ENCODE data around the gene CD24.
"Not testable (repeated sequence)": the region's sequence is repeated elsewhere in the genome, so short reads cannot be mapped to it uniquely, and the experiment has no call there.

The CD24 gene, protein sequence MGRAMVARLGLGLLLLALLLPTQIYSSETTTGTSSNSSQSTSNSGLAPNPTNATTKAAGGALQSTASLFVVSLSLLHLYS

DNA sequence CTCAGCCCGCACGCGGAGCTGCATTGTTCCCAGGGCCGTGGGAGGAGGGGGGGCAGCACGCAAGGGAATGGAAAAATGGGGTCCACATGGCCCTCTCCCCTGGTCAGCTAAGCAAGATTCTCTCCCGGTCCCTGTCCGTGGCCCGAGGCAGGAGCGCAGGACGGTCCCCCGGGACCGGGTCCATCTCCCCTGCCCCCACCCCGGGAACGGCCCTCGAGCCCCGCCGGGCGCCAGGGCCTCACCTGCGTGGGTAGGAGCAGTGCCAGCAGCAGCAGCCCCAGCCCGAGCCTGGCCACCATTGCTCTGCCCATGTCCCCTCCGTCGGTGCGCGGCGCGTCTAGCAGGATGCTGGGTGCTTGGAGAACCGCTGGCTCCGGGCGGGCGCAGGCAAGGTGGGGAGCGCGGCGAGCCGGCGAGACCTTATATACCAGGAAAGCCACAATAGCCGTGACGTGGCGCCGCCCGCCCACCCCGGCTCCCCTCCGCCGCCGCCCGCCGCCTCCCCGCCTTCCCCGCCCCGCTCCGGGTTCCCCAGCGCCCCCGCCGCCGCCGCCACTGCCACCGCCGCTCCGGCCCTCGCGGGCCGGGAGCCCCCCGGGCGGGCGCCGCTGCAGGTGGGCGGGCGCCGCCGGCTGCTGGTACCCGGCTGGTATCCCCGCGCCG lies at the start of gene CD24:
TSS of gene CD24 (minus strand) at position 394 of the 663 bp plus-strand sequence. CDS start at position 311, 83 bp downstream.
- H3K27ac ChIP-seq: peak within 1 kb of the TSS; percentile 2 to 88 (median 67)
- H3K4me3 ChIP-seq: peak within 1 kb of the TSS; percentile 41 to 62 (median 59)

DNA sequence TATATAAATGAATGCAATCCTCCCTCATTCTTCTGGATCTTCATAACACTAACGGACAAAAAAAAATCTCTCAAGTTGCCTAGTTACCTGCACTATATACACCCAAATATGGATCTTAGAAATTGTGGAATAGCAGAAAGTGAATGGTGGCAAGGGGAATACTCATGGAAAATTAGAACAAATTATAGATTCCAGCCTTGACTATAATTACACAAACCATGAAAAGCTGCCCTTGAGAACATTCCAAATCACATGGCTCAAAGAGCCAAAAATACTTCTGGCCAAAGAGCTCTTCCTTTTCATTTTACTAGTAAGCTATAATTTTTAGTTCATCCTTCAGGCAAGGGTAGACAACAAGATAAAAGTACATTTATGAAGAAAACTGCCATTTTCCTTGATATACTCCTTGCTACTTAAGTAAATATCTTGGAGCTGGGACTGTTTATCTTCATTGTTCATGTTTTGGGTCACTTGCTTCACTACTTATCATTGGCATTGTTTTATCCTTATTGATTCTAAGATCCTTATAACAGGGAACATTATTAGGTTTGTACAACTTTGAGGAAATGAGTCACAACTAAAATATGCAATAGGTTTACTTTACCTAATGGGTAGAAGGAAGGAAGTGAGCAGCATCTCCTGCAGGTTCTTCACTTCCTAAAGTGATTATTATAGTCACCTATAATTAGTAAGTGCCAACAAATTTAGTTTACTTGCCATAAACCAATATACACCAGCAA lies 47.1 kb upstream of the CD24 start:
- Histone ChIP-seq H3K27ac (no peak overlapping the region), H3K4me3 (no peak overlapping the region)

DNA sequence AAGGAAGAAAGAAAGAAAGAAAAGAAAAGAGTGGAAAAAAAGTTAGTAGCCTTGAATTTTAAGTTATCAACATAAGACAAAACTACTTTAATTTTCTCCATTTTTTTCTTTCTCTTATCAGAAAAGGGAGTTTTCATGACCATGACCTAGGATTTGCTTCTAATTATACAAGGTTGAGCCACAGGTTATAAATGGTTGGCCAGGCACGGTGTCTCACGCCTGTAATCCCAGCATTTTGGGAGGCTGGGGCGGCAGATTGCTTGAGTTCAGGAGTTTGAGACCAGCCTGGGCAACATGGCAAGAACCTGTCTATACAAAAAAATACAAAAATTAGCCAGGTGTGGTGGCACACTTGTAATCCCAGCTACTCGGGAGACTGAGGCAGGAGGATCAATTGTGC lies 45.7 kb upstream of the CD24 start:
- Histone ChIP-seq H3K27ac (no peak overlapping the region), H3K4me3 (no peak overlapping the region)

DNA sequence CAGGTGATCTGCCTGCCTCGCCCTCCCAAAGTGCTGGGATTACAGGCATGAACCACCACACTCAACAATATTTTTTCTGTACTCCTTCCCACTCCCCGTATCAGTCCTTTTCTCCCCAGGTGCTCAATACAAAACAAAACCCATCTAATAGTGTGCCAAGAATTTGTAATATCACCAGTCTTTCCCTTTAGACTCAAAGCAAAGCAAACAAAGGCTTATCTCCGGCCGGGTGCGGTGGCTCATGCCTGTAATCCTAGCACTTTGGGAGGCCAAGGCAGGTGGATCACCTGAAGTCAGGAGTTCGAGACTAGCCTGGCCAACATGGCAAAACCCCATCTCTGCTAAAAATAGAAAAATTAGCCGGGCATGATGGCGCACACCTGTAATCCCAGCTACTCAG lies 45.1 kb upstream of the CD24 start:
- H3K27ac ChIP-seq, H3K4me3 ChIP-seq: not testable (repeated sequence)

DNA sequence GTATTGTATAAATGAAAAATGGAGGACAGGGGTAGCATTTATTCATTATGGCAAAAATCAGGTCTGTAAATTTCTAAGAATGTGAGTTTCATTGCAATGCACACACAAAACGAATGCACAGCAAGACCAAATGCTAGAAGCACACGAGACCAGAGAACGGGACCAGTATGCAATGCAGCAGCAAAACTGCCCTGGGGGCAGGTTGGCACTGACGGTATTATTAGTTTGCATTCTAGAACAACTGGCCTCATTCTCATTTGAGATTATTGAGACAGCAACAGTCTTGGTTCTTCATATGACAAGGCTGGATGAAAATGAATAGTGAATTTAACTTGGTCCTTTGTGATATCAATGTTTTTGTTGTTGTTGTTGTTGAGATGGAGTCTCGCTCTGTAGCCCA lies 44.5 kb upstream of the CD24 start:
- H3K27ac ChIP-seq: no peak overlapping the region

DNA sequence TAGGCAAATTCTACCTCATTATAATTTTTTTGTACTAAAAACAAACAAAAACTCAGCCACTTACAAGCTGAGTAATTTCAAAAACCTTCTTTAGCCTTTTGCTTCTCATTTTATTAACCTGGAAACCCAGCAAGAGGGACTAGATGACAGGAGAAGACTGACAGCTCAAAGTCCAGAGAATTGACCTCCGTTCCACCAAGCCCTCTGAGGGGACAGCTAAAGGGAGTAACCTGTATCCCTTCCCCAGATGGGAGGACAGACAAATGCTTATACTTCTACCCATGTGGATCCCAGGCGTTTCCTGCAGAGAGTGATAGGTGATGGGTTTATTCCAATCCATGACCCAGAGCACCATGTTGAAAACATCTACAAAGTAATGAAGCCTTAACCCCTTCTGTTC lies 35.0 kb upstream of the CD24 start:
- Histone ChIP-seq H3K4me3 (no peak overlapping the region), H3K27ac (no peak overlapping the region)

More for the DNA sequence above, 44.5 kb upstream of the CD24 start:
- no peak overlapping the region for H3K4me3 ChIP-seq

DNA sequence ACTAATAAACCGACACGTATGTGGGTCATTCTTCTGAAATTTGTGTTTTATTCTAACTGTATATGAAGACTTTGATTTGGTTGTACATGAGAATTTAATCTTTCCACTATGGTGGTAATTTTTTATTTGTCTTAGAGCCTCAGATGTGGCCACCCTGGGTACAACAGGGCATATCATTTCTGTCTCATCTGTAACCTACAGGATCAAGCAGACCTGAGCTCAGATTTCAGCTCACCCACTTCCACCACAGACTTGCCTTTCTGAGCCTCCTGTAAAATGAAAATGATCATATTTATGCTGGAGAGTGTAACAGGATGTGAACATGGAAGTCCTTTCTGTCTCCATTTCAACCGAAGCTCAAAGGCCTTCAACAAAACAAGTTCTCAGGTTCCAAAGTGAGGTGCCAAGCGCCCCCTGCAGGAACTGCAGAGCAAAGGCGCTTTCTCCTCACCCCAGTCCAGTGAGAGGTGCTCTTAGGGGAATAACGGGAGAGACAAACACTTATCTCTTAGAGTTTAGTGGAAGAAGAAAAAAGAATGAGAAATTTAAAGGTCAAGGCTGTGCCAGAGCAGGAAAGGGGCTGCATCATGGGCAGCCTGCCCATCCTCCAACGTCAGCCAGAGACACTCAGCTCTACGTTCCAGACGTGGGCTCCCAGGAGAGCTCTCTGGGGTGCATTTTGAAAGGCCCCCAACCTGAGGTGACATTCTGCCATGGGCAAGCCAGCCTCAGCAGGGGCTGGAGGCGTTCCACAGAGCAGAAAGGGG lies 23.0 kb upstream of the CD24 start:
- Histone ChIP-seq H3K4me3 (no peak overlapping the region), H3K27ac (no peak overlapping the region)

DNA sequence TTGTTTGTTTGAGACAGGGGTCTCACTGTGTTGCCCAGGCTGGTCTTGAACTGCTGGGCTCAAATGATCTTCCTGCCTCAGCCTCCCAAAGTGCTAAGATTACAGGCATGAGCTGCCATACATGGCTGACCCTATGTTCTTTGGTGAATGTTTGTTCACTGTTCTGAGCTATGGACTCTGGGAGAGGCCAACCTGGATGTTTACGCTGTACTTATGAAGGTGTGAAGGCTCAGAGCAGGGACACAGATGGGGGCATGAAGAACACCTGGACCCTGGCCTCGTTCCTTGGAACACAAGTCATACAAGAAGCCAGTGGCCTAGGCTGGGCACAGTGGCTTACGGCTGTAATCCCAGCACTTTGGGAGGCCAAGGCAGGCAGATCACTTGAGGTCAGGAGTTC lies 21.1 kb upstream of the CD24 start:
- no peak overlapping the region for H3K4me3 ChIP-seq
- H3K27ac ChIP-seq: no peak overlapping the region

DNA sequence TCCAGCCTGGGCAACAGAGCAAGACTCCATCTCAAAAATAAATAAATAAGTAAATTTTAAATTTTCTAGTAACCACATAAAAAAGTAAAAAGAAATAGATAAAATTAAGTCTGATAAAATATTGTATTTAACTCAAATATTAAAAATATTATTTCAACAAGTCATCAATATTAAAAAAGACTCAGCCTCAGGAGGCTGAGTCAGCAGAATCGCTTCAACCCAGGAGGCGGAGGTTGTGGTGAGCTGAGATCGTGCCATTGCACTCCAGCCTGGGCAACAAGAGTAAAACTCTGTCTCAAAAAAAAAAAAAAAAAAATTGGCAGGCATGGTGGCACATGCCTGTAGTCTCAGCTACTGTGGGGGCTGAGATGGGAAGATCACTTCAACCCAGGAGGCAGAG lies 15.2 kb upstream of the CD24 start:
- not testable (repeated sequence) for H3K27ac ChIP-seq, H3K4me3 ChIP-seq

DNA sequence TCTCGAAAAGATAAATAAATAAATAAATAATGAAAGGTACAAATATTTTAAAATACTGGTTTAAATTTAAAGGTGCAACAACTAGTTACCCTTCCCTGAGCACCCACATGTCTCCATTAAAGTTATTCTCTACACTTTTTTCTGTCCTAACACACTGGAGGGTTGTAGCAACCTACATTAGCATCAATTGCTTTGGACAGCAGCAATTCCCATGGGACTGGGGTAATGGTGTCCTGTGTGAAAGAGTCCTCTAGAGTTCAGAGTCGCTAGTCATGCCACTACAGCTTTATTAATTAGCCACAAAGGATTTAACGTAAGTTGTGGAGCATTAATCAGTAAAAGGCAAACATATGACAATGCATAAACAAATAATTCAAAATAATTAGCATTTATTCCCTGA lies 14.1 kb upstream of the CD24 start:
- H3K4me3 ChIP-seq: no peak overlapping the region
- H3K27ac ChIP-seq: no peak overlapping the region

DNA sequence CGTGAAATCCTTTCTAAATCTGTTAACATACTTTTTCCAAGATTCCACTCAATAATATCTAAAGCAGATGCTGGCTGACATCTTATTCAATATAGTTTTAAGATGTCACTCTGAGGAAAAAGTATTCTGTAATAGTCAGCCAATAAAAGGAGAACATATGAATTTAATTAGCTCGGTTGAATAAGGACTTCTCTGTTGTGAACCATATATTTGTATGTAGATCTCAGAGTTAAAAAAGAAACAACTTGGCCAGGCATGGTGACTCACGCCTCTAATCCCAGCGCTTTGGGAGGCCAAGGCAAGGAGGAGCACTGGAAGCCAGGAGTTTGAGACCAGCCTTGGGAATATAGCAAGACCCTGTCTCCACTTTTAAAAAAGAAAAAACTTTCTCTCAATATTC lies 7.4 kb upstream of the CD24 start:
- Histone ChIP-seq H3K27ac (no peak overlapping the region), H3K4me3 (no peak overlapping the region)

DNA sequence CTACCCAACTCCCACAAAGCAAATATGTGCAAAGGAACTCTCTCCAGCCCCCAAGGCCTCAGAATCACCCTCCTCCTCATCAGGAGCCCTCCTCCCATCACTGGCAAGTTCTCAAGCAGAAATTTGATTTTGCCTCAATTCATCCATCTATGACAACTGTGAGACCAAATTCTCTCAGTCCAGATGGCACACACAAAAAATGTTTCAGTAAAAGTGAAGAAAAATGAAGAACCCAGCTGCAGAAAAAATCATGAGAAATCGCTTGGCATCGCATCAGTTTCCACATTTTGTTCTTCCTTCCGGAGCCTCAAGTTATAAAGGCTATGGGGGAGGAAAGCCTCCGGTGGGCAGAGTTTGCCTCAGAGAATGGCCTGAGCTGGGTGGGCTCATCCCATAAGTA lies 6.4 kb upstream of the CD24 start:
- Histone ChIP-seq H3K4me3 (no peak overlapping the region), H3K27ac (no peak overlapping the region)

DNA sequence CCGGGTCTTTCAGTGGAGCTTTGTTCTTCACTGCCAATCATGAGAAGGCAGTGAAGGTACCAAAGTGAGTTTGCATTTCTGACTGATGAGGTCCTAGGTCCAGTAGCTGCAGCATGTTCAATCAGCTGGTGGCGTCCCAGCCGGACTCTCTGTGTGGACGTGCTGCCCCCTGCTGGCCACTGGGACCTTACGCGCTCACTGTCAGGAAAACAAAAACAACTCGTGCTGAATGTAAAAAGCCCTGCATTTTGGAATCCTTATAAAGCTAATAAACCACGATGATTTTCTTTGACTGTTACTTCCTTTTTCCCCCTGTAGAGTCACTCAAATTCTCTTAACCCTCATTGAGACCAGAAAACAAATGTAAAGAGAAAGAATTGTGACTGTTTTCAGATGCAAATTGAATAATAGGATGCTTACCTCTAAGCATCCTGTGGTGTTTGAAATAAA lies 4.9 kb upstream of the CD24 start:
- H3K27ac ChIP-seq: no peak overlapping the region
- no peak overlapping the region for H3K4me3 ChIP-seq

DNA sequence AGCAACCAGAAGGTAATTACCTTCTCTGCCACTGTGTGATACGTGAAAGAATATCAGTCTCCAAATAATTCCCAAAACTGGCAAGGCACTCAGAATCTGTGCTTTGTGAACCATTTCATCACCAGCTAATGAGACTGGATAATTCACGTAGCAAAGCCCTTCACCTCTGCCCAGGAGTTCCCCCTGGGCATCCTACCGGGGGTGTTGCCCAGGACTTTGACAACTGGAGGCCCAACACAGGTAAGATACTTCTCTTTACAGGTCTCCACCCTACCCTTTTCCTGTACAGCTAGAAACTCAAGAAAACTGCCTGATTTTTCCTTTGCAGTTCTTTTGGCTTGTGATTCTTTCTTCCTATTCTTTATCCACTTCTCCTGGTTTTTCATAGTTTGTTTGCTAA lies 2.7 kb upstream of the CD24 start:
- Histone ChIP-seq H3K4me3 (no peak overlapping the region), H3K27ac (no peak overlapping the region)

DNA sequence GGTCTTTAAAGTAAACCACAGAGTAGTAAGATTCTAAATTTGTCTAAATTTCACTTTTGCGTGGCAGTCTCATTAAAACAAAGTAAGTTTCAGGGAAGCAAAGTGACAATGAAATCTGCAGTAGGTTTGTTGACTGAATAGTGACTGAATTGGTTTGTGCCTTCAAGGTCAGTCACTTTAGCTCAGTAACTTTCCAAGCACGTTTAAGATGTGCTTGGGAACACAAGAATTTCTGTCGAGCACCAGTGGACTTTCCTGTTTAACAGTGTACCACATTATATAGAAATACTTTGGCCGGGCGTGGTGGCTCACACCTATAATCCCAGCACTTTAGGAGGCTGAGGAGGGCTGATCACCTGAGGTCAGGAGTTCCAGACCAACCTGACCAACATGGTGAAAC lies 1.7 kb upstream of the CD24 start:
- no peak overlapping the region for H3K27ac ChIP-seq
- no peak overlapping the region for H3K4me3 ChIP-seq

DNA sequence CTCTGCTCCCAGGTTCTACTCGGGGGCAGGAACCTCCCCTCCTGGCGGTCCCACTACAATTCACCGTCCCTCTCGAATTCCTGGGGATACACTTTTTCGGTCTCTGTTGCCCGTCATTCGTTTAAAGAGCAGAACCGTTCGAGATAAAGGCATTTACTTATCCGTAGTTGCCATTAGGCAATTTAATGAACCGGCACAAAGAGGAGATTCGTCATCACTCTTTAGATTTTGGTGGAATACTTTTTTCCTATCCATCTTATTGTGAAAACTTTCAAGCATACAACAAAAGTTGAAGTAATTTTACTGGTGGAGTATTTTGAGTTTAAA lies 1.2 kb upstream of the CD24 start:
- H3K27ac ChIP-seq: peak overlapping the region in 12 of 21 experiments; percentile 8 to 88 (median 72)
- H3K4me3 ChIP-seq: peak overlapping the region in 6 of 7 experiments; percentile 46 to 62 (median 56)

DNA sequence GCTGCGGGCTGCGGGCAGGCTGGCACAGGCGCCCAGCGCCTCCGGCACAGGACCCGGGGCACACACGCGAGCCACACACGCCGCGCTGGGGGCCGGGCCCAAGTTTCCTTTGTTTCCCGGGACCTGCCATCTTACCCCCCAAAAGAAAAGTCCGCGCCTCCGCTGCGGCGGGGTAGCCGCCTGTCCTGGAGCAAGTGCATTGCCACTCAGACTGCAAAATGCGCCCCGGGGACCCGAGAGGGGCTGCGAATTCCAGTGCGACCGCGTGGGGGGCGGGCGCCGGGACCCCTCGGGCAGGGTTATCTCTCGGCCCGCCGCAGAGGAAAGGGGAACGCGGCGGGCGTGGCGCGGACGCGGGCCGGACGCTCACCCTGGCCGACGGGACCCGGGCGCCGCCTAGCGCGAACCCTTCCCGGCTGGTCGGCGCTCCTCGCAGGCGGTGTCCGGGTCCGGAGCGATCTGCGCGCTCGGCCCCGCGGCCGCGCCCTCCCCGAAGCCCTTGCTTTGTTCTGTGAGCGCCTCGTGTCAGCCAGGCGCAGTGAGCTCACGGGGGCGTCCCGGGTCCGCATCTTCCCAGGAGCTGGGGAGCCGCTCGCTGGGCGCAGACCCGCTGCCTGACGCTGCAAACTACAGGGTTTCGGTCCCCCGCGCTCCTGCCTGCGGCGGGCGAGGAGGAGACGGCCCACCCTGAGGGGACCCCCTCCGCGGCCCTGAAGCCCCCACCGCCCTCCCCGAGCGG lies 639 bp upstream of the CD24 start:
- Histone ChIP-seq H3K4me3 (peak overlapping the region; percentile 41 to 62 (median 54)), H3K27ac (peak overlapping the region in 20 of 21 experiments; percentile 8 to 88 (median 67))

DNA sequence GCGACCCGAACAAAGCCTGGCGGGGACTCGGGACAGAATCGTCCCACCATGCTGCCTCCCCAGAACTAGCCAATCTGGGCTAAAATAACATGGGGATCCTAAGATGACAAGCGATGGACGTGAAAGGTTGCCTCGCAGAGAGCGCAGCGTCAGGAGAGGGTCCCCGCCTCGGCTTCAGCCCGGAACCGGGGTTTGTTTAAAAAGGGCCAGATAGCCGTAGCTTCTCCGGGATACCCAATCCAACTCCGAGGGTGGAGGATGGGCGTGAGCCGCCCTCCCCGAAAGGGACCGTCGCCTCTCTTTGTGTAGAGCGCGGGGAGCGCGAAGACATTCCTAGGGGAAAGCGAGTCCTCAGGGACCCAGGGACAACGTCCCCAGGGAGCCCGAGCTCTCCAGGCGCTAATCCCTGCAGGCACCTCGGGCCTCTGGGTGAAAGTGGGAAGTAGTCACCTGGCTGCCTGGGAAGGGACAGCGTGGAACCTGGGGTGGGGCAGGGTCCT lies 643 bp downstream of the CD24 start:
- H3K27ac ChIP-seq: peak overlapping the region; percentile 2 to 88 (median 63)

DNA sequence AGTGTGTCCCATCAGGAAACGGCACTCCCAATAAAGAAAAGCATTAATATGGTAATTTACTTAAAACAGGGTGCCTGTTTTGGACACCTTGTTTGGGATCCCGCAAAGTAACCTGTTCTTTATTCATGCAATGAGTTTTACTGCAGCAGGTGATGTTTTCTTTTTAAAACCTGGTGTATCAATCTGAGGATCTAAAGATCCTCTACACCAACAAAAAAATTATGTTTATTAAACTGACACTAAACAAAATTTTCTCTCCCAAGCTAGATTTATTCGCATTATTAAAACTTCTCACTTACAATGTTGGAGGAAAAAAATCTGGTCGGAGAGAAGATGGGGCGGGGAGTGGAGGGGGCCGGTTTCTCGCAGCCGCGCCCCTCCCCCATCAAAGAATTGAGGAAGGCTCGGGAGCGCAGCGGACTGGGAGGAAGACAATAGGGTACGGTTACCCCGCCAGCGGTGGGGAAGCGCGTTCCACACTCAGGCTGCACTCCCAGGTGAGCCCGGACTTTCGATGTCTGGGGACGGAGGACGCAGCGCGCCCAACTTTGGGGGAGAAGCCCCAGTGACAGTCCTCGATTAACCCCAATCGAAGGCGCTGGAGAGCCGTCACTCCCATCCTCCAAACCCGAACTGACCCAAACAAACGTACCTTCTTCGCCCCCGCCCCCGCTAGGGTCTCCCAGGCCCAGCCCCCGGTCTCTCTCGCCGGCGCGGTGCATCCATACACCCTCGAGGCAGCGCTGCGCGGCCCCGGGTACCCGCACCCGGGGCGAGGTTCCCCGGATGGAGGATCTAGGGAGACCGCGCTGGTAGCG lies 1.3 kb downstream of the CD24 start:
- H3K27ac ChIP-seq: peak overlapping the region in 16 of 21 experiments; percentile 2 to 88 (median 72)

More for the DNA sequence above, 643 bp downstream of the CD24 start:
- peak overlapping the region; percentile 28 to 62 (median 48) for H3K4me3 ChIP-seq

More for the DNA sequence above, 1.3 kb downstream of the CD24 start:
- H3K4me3 ChIP-seq: peak overlapping the region; percentile 28 to 62 (median 48)
